GM12873 (cell line): ENCODE measurements around the gene MS4A10.

Source experiments
- TF ChIP-seq, protein P1 (sequence below): IDR thresholded peaks from 2 replicates; pipeline ENCODE4 v1.5.1; 2012; ENCODE audit warnings: low read depth, mild to moderate bottlenecking, moderate library complexity, low read length, control low read depth; ENCODE audit not compliant: insufficient read depth; ENCODE audit errors: missing control alignments

MS4A10 gene

DNA sequence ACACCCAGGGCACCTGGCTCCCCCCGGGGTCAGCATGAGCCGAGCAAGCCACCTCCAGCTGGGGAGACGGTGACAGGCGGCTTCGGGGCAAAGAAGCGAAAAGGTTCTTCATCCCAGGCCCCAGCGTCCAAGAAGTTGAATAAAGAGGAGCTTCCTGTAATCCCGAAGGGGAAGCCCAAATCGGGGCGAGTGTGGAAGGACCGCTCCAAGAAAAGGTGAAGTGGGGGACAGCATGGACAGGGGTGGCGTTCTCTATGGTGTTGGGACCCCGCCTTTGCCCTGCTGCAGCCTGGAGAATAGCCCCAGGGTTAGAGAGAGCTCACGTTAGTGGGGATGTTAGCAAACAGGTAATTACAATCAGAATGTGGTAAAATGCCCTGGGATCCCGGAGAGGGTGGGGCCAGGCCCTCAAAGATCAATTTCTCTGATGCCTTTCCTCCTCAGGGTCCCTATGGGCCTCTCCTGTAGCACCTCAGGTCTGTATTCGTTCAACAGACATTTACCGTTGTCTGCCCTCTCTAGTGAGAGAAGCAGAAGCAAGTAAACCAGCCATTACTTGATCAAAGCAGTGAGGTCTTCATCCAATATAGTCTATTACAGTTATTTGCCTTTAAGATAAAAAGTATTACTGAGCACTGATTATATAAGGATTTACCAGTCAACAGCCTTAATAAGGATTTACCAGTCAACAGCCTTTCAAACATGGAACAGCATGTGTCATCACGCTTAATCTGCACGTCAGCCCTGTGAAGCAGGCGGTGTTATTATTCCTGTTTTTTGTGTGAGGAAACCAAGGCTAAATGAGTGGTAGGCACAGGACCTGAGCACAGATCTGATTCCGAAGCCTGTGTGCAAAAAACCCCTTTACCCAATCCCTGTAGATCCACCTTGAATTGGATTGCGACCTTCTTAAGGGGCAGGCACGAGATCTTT, 57.8 kb downstream of the MS4A10 start:
- TF ChIP-seq, protein P1, sequence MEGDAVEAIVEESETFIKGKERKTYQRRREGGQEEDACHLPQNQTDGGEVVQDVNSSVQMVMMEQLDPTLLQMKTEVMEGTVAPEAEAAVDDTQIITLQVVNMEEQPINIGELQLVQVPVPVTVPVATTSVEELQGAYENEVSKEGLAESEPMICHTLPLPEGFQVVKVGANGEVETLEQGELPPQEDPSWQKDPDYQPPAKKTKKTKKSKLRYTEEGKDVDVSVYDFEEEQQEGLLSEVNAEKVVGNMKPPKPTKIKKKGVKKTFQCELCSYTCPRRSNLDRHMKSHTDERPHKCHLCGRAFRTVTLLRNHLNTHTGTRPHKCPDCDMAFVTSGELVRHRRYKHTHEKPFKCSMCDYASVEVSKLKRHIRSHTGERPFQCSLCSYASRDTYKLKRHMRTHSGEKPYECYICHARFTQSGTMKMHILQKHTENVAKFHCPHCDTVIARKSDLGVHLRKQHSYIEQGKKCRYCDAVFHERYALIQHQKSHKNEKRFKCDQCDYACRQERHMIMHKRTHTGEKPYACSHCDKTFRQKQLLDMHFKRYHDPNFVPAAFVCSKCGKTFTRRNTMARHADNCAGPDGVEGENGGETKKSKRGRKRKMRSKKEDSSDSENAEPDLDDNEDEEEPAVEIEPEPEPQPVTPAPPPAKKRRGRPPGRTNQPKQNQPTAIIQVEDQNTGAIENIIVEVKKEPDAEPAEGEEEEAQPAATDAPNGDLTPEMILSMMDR, result no peak

DNA sequence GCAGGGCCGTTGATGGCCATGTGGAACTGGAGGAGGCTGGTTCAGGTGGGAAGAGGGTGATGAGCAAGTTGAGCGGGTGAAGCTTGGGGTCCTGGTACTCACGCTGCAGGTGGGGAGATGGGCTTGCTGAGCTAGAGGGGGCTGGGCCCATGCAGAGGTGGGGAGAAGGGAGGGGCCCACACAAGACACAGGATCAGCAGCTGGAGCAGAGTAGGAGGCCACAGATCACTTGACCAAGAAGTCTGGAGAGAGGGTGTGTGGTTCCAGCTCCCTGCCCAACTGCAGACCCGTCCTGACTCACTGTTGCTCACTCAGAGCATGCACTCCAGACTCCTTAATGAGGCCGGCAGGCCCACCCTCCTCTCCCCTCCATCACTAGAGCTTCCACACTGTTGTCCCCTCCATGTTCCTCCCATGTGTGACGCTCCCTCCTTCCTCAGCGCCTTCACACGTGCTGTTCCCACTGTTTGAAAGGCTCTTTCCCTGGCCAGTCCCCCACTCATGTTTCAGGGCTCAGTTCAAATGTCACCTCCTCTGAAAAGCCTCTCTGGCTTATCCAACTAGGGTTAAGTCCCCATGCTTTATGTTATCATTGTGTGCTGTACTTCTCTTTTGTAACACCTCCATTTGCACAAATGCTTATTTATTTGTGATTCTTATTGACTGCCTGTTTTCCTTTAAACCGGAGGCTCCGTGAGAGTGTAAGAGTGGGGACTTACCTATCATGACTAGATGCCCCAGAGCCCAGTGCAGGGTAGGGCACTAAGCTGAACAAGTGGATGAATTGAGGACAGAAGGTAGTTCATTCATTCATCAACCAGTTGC, 59.1 kb downstream of the MS4A10 start:
- TF ChIP-seq, protein P1, result no peak

DNA sequence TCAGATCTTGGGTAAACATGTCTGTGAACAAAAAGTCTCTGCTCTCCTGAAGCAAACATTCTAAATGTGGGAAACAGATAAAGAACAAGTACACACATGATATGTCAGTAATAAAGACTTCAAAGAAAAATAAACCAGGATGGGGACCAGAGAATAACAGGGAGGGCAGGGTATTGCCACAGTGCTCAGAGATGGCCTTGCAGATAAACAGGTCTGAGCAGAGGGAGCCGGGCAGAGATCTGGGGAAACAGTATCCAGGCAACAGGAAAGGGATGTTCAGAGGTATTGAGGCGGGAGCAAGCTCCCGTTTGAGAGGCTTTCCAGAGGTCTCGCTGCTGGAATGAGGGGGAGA, 59.7 kb downstream of the MS4A10 start:
- TF ChIP-seq, protein P1, result no peak

DNA sequence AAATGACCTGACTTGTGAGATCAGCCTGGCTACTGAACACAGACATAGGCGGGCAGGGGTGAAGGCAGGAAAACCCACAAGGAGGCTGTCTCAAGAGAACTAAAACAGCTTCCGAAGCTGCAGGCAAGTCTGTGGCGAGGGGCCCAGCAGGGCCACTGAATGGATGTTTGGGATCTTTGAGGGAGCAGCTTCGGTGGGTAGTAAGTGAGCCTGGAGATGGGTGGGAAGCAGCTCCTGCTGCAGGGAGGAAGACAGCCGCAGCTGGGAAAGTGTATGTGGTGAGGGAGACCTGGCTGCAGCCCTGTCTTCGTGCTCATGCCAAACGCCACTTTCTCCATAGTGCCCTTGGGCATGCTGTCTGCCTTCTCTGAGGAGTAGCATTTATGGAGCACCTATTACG, 60.2 kb downstream of the MS4A10 start:
- TF ChIP-seq, protein P1, result no peak

DNA sequence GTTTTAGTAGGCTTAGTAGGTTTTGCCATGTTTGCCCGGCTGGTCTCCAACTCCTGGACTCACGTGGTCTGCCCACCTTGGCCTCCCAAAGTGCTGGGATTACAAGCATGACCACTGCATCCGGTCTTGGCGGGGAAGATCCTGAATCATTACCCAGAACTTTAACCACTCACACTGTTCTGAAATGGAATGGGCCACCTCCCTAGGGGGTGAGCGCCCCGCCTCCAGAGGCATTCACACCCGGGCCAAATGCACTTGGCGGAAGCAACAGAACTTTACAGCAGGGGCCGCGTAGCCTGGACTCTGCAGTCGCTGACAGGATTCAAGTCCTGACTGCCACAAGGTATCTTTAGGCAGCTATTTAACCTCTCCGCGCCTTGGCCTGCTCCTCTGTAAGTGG, 62.1 kb downstream of the MS4A10 start:
- TF ChIP-seq, protein P1, result no peak

DNA sequence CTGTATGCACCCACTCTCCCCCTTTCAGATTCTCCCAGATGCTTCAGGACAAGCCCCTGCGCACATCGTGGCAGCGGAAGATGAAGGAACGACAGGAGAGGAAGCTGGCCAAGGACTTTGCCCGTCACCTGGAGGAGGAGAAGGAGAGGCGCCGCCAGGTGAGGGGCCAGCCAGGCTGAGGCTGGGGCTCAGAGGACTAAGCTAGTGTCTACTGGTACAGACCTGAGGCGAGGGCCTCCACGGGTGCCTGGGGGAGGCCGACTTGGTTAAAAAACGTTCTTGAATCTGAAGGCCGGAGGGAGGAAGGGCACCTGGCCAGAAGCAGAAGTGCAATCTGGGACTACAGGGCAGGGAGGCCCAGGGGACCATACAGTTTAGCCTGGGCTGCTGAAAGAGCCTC, 62.8 kb downstream of the MS4A10 start:
- TF ChIP-seq, protein P1, result no peak

DNA sequence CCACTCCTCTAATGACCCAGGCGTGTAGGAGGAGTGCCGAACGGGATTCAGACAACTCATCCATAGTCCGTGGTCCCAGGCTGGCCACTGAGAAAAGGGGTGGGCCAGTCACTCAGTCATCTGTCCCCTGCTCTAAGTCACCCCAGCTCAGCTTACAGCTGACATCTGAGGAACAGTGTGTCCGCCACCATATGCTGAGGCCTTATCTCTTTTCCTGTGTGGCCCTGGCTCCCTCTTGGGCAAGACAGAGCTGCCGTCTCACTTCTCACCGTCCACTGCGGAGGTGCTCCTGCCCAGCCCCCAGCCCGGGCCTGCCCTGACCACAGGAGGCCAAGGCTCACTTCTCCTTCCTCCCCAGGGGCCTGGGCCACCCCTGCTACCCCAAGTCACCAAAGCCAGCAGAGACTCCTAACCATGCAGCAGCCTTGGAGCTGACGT, 63.6 kb downstream of the MS4A10 start:
- TF ChIP-seq, protein P1, result no peak
